IPS-11a (cell line): Measurements from ENCODE around the gene CUZD1.

Experiments used
- H3K4me3 ChIP-seq: one replicate; pipeline ENCODE4 v1.5.1; 2013; ENCODE audit warnings: low read depth, low read length, control low read depth

Gene CUZD1

GRCh38 chr10:122821808-122822207 lies 23.8 kb downstream of the CUZD1 start:
- H3K4me3 ChIP-seq, result no peak overlapping the region

GRCh38 chr10:122815458-122815857 lies 30.2 kb downstream of the CUZD1 start:
- no peak overlapping the region for H3K4me3 ChIP-seq

GRCh38 chr10:122814493-122814892 lies 31.2 kb downstream of the CUZD1 start:
- no peak overlapping the region for H3K4me3 ChIP-seq

- H3K4me3 ChIP-seq, result no peak overlapping the region
Observed at GRCh38 chr10:122812751-122813150, 32.9 kb downstream of the CUZD1 start.

- no peak overlapping the region for H3K4me3 ChIP-seq
Observed at GRCh38 chr10:122802282-122802681, 43.4 kb downstream of the CUZD1 start.

- H3K4me3 ChIP-seq, result no peak overlapping the region
Observed at GRCh38 chr10:122798704-122799231, 46.9 kb downstream of the CUZD1 start.

- no peak overlapping the region for H3K4me3 ChIP-seq
Observed at GRCh38 chr10:122796796-122797195, 48.9 kb downstream of the CUZD1 start.

GRCh38 chr10:122795924-122796323 lies 49.7 kb downstream of the CUZD1 start:
- no peak overlapping the region for H3K4me3 ChIP-seq

GRCh38 chr10:122786269-122786668 lies 59.4 kb downstream of the CUZD1 start:
- no peak overlapping the region for H3K4me3 ChIP-seq

- H3K4me3 ChIP-seq, result no peak overlapping the region
Observed at GRCh38 chr10:122782911-122783310, 62.7 kb downstream of the CUZD1 start.
